GM12873 (cell line): ENCODE data around the gene TRIM10.

Experiments used
- CTCF ChIP-seq: IDR thresholded peaks from 2 replicates; pipeline ENCODE4 v1.5.1; 2012; ENCODE audit warnings: low read depth, mild to moderate bottlenecking, moderate library complexity, low read length, control low read depth; ENCODE audit not compliant: insufficient read depth; ENCODE audit errors: missing control alignments

Gene TRIM10

GRCh38 chr6:30200551-30201281 lies 39.7 kb upstream of the TRIM10 start:
- no peak for TF ChIP-seq CTCF

GRCh38 chr6:30198166-30199084 lies 37.4 kb upstream of the TRIM10 start:
- TF ChIP-seq CTCF, result no peak

GRCh38 chr6:30196376-30196775 lies 35.4 kb upstream of the TRIM10 start:
- no peak for TF ChIP-seq CTCF

GRCh38 chr6:30195951-30196350 lies 34.9 kb upstream of the TRIM10 start:
- no peak for TF ChIP-seq CTCF

GRCh38 chr6:30194797-30195690 lies 34.0 kb upstream of the TRIM10 start:
- TF ChIP-seq CTCF, result no peak

GRCh38 chr6:30192076-30192475 lies 31.1 kb upstream of the TRIM10 start:
- no peak for TF ChIP-seq CTCF
